Hepatic stellate cell (primary cell): ENCODE data around the gene TP53BP2.
A peak's percentile ranks its signal among the peaks of the same experiment; 100 is the strongest.

Source experiments
- DNase-seq: peaks from one replicate; pipeline ENCODE4 v3.0.0; 2011; ENCODE audit warnings: low spot score

TP53BP2 gene

GRCh38 chr1:223792046-223792445 is 53.7 kb downstream of the TP53BP2 start:
- DNase-seq = no peak

- no peak for DNase-seq
Measured at GRCh38 chr1:223788746-223789415, 56.9 kb downstream of the TP53BP2 start.

- DNase-seq = no peak
Measured at GRCh38 chr1:223785808-223786207, 59.9 kb downstream of the TP53BP2 start.

- DNase-seq = no peak
Measured at GRCh38 chr1:223784541-223784940, 61.2 kb downstream of the TP53BP2 start.

GRCh38 chr1:223783676-223784075 is 62.1 kb downstream of the TP53BP2 start:
- DNase-seq = no peak

GRCh38 chr1:223780949-223781348 is 64.8 kb downstream of the TP53BP2 start:
- DNase-seq = no peak

- no peak for DNase-seq
Measured at GRCh38 chr1:223780318-223780717, 65.4 kb downstream of the TP53BP2 start.

- DNase-seq = no peak
Measured at GRCh38 chr1:223776826-223777454, 68.8 kb downstream of the TP53BP2 start.

- peak; percentile 45 for DNase-seq
Measured at GRCh38 chr1:223776075-223776814, 69.5 kb downstream of the TP53BP2 start.

GRCh38 chr1:223775711-223776074 is 70.1 kb downstream of the TP53BP2 start:
- DNase-seq = no peak

- no peak for DNase-seq
Measured at GRCh38 chr1:223775054-223775453, 70.7 kb downstream of the TP53BP2 start.

- DNase-seq = no peak
Measured at GRCh38 chr1:223774134-223774814, 71.5 kb downstream of the TP53BP2 start.

- DNase-seq = no peak
Measured at GRCh38 chr1:223772771-223773160, 73.0 kb downstream of the TP53BP2 start.

- peak; percentile 68 for DNase-seq
Measured at GRCh38 chr1:223771814-223772770, 73.7 kb downstream of the TP53BP2 start.

GRCh38 chr1:223771469-223771813 is 74.3 kb downstream of the TP53BP2 start:
- no peak for DNase-seq

- DNase-seq = no peak
Measured at GRCh38 chr1:223770621-223771315, 75.0 kb downstream of the TP53BP2 start.

- DNase-seq = no peak
Measured at GRCh38 chr1:223765719-223766340, 79.9 kb downstream of the TP53BP2 start.

GRCh38 chr1:223765036-223765718 is 80.6 kb downstream of the TP53BP2 start:
- no peak for DNase-seq

GRCh38 chr1:223763881-223764280 is 81.9 kb downstream of the TP53BP2 start:
- DNase-seq = no peak

- DNase-seq = no peak
Measured at GRCh38 chr1:223763251-223763650, 82.5 kb downstream of the TP53BP2 start.
